Adrenal gland (tissue), 12 donors: ENCODE results near the gene EXOC6B. TPM values are rescaled to one million over a fixed set of nuclear protein-coding genes. Genes with fewer than 3 reads are reported as not detected.
"Not testable (repeated sequence)": the region's sequence is repeated elsewhere in the genome, so short reads cannot be mapped to it uniquely, and the experiment has no call there.

Experiments used
- DNase-seq, 7 donors: peaks; one replicate each; pipeline ENCODE4 v3.0.0-alpha.2; 2019 to 2020
- H3K27ac ChIP-seq, 5 donors: fragments of 200-600 bp; sonication (generic) in 4 of 5; 1 replicate in 3 of 5; 2 replicates in 2 of 5; pipeline versions ENCODE4 v1.5.1 to v1.8.0; 2016 to 2020; ENCODE audit warnings: mild to moderate bottlenecking in 1 of 5
- H3K27me3 ChIP-seq: fragments of 200-600 bp; 2 replicates; pipeline ENCODE4 v1.8.0; 2021
- H3K36me3 ChIP-seq, 2 donors: fragments of 200-600 bp; replicated peaks in 1 of 2; 1 replicate in 1 of 2; 2 replicates in 1 of 2; pipeline versions ENCODE4 v1.5.1 to v1.8.0; 2018 to 2022
- H3K4me1 ChIP-seq, 2 donors: fragments of 200-600 bp; replicated peaks in 1 of 2; 1 replicate in 1 of 2; 2 replicates in 1 of 2; pipeline versions ENCODE4 v1.5.1 to v1.8.0; 2018 to 2021
- H3K4me3 ChIP-seq, 4 donors: fragments of 200-600 bp; sonication (generic) in 3 of 4; one replicate each; pipeline ENCODE4 v1.5.1; 2016 to 2018
- H3K9me3 ChIP-seq, 3 donors: fragments of 200-600 bp; sonication (generic) in 1 of 3; replicated peaks in 1 of 3; 1 replicate in 2 of 3; 2 replicates in 1 of 3; pipeline versions ENCODE4 v1.5.1 to v1.8.0; 2016 to 2021
- POLR2A ChIP-seq, 2 donors: fragments of 450-650 bp; IDR thresholded peaks; one replicate each; pipeline ENCODE4 v1.6.1; 2017; ENCODE audit warnings: antibody characterized with exemption in 2 of 2, mild to moderate bottlenecking in 2 of 2, moderate library complexity in 1 of 2
- WGBS, 4 donors: extraction: QIAGEN DNeasy Blood & Tissue Kit in 2 of 4; methylation state at CpG; one replicate each; pipeline versions ENCODE4 v1.1.5 to v1.1.7; 2013 to 2017; 5-methylcytosine and 5-hydroxymethylcytosine counted together
- intact Hi-C, 2 donors: fragments of 100-400 bp; cut with DNase I; formaldehyde crosslinking; loops; one replicate each; pipeline versions ENCODE4 v1.14.1 to v1.15.0; 2022 to 2023
- polyA plus RNA-seq, 3 donors: library from polyadenylated mRNA; stranded (reverse); fragments of 200-250 nt in 2 of 3; fragments of 350-450 nt in 1 of 3; fragmentation: Illumina TruSeq in 1 of 3; extraction: RNeasy Lipid Tissue Mini Kit (QIAGEN cat#74804) in 1 of 3; gene quantifications; one replicate each; pipeline ENCODE4 v1.2.3, GENCODE V29; 2013 to 2014
- total RNA-seq, 9 donors: library from RNA; depleted of rRNA in 4 of 9; stranded (reverse); fragments of >200 nt in 4 of 9; fragments of 120-200 nt in 1 of 9; fragmentation: NEBNext Ultra II Directional in 1 of 9; extraction: Animal tissue kit (Norgen Biotek cat#: 25700) in 1 of 9; gene quantifications; one replicate each; pipeline versions ENCODE4 v1.1.0 to v1.2.4, GENCODE V29; 2013 to 2023
- TF ChIP-seq, protein P1 (sequence below), 6 experiments: fragments of 450-650 bp in 4 of 6; fragments of 200-600 bp in 2 of 6; sonication (generic) in 1 of 6; IDR thresholded peaks; 1 replicate in 5 of 6; 2 replicates in 1 of 6; pipeline versions ENCODE4 v1.5.1 to v1.8.0; 2016 to 2021; ENCODE audit warnings: antibody characterized with exemption in 6 of 6, mild to moderate bottlenecking in 2 of 6, moderate library complexity in 1 of 6
- donor health status: healthy with polysubstance abuse.
- donor health status: Bipolar disorder and iron deficiency.
- donor health status: DM: yes; HTN: yes; CAD: no.
- donor health status: DM: no; HTN: no; CAD: no.
- donor health status: DM: no; HTN: no; CAD: no.
- donor health status: DM: yes; HTN: yes; CAD: no.

Gene EXOC6B
- total and polyA plus RNA-seq, 12 donors: 6.0 to 92.6 (median 50.6) TPM

- no peak overlapping the region for H3K27ac ChIP-seq
- peaks cover 0 to 8% of the 10 kb centered on the region in 2 donors for H3K4me1 ChIP-seq
- H3K4me3 ChIP-seq: no peak overlapping the region
- no peak for DNase-seq
- TF ChIP-seq POLR2A (IDR thresholded peaks at IDR 0.05): no peak
- TF ChIP-seq, protein P1, sequence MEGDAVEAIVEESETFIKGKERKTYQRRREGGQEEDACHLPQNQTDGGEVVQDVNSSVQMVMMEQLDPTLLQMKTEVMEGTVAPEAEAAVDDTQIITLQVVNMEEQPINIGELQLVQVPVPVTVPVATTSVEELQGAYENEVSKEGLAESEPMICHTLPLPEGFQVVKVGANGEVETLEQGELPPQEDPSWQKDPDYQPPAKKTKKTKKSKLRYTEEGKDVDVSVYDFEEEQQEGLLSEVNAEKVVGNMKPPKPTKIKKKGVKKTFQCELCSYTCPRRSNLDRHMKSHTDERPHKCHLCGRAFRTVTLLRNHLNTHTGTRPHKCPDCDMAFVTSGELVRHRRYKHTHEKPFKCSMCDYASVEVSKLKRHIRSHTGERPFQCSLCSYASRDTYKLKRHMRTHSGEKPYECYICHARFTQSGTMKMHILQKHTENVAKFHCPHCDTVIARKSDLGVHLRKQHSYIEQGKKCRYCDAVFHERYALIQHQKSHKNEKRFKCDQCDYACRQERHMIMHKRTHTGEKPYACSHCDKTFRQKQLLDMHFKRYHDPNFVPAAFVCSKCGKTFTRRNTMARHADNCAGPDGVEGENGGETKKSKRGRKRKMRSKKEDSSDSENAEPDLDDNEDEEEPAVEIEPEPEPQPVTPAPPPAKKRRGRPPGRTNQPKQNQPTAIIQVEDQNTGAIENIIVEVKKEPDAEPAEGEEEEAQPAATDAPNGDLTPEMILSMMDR (IDR thresholded peaks at IDR 0.05): no peak
- H3K27me3 ChIP-seq: no peaks in the 10 kb centered on the region
- no peaks in the 10 kb centered on the region for H3K36me3 ChIP-seq
- peaks cover 0 to 6% (median 0%) of the 10 kb centered on the region in 3 donors for H3K9me3 ChIP-seq
- intact Hi-C loops: no loop called here
- WGBS, 4 donors: 92 to 99% (median 97%) methylated on average over 2 of the region's 2 CpGs
Observed at GRCh38 chr2:72665448-72665847, 160.4 kb downstream of the EXOC6B start.

DNA sequence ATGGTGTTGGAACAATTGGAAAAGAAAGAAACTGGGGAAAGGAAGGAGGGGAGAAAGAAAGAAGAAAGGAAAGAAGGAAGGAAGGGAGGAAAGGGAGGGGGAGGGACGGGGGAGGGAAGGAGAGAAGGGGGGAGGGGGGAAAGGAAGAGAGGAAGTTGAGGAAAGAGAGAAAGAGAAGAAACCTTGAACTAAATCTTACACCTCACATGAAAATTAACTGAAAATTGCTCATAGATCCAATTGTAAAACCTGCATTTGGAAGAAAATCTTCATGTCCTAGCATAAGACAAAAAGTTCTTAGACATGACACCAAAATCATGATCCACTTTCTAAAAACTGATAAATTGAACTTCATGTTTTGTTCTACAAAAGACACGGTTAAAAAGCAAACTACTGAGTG, 163.8 kb downstream of the EXOC6B start:
- TF ChIP-seq POLR2A (IDR thresholded peaks at IDR 0.05): no peak
- TF ChIP-seq, protein P1 (IDR thresholded peaks at IDR 0.05): no peak
- intact Hi-C loops: no loop called here
- Histone ChIP-seq H3K4me1 (no peaks in the 10 kb centered on the region), H3K4me3 (no peak overlapping the region), H3K36me3 (no peaks in the 10 kb centered on the region), H3K9me3 (peaks cover 0 to under 1% (median 0%) of the 10 kb centered on the region in 3 donors), H3K27ac (no peak overlapping the region), H3K27me3 (no peaks in the 10 kb centered on the region)
- no peak for DNase-seq
- 75 to 88% (median 78%) methylated on average over 2 of the region's 2 CpGs for WGBS, 4 donors

- intact Hi-C loops: no loop called here
- H3K36me3 ChIP-seq: no peaks in the 10 kb centered on the region
- H3K9me3 ChIP-seq: no peaks in the 10 kb centered on the region
- no peak for TF ChIP-seq POLR2A (IDR thresholded peaks at IDR 0.05)
- TF ChIP-seq, protein P1 (IDR thresholded peaks at IDR 0.05): no peak
- H3K27ac ChIP-seq: no peak overlapping the region
- no peaks in the 10 kb centered on the region for H3K27me3 ChIP-seq
- 94 to 99% (median 96%) methylated on average over 6 of the region's 6 CpGs for WGBS, 4 donors
- no peaks in the 10 kb centered on the region for H3K4me1 ChIP-seq
- DNase-seq: no peak
- H3K4me3 ChIP-seq: no peak overlapping the region
Observed at GRCh38 chr2:72649810-72650209, 176.0 kb downstream of the EXOC6B start.

DNA sequence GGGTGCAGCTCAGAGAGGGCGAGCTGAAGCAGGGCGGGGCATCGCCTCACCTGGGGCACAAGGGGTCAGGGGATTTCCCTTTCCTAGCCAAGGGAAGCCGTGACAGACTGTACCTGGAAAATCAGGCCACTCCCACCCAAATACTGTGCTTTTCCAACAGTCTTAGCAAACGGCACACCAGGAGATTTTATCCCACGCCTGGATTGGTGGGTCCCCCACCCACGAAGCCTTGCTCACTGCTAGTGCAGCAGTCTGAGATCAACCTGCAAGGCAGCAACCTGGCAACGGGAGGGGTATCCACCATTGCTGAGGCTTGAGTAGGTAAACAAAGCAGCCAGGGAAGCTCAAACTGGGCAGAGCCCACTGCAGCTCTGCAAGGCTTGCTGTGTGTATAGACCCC, 184.6 kb downstream of the EXOC6B start:
- H3K9me3 ChIP-seq, intact Hi-C loops, DNase-seq, H3K27ac ChIP-seq, H3K27me3 ChIP-seq, H3K36me3 ChIP-seq, H3K4me1 ChIP-seq, H3K4me3 ChIP-seq: not testable (repeated sequence)
- WGBS, 4 donors: 92 to 100% (median 98%) methylated on average over 5 to 8 of the region's 8 CpGs

DNA sequence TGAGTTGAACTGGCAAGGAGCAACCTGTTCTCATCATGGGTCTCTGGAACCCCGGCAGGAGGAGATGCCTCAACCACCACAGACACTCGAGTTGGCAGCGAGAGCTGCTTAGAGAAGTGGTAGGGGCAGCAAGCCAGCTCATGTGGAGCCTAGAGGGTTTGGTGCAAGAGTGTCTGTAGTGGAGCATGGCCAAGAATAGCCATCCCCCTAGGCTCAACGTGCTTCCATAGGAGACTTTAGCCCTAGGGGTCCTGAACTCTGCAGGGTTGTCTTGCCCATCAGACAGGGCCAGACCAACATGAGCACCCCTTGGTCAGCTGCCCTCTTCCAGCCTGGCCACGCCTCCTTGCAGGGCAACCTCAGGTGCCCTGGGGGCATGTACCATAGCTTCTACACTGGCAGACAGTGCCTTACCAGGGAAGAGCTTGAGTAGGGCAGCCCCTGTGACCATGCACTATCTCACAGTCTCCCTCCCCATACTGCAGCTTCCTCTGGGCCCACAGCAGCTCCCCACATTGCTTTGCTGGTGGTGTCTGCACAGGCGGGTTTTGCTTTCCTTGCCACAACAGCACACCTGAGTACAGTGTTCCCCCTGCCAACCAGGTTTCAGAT, 187.1 kb downstream of the EXOC6B start:
- DNase-seq: no peak
- WGBS, 4 donors: 90 to 96% (median 94%) methylated on average over 5 to 6 of the region's 6 CpGs
- no peak for TF ChIP-seq POLR2A (IDR thresholded peaks at IDR 0.05)
- TF ChIP-seq, protein P1 (IDR thresholded peaks at IDR 0.05): no peak
- H3K27me3 ChIP-seq: no peaks in the 10 kb centered on the region
- H3K9me3 ChIP-seq: no peaks in the 10 kb centered on the region
- H3K4me1 ChIP-seq: no peaks in the 10 kb centered on the region
- intact Hi-C loops: no loop called here
- no peak overlapping the region for H3K27ac ChIP-seq
- H3K4me3 ChIP-seq: no peak overlapping the region
- H3K36me3 ChIP-seq: no peaks in the 10 kb centered on the region
